Limb (tissue), 2 donors: ENCODE measurements around the gene CYP51A1.
"Not testable (repeated sequence)": the region's sequence is repeated elsewhere in the genome, so short reads cannot be mapped to it uniquely, and the experiment has no call there.

Experiments
- DNase-seq, 2 donors: peaks; one replicate each; pipeline ENCODE4 v3.0.0-alpha.2; 2016; ENCODE audit errors: extremely low spot score in 2 of 2

CYP51A1 gene

DNA sequence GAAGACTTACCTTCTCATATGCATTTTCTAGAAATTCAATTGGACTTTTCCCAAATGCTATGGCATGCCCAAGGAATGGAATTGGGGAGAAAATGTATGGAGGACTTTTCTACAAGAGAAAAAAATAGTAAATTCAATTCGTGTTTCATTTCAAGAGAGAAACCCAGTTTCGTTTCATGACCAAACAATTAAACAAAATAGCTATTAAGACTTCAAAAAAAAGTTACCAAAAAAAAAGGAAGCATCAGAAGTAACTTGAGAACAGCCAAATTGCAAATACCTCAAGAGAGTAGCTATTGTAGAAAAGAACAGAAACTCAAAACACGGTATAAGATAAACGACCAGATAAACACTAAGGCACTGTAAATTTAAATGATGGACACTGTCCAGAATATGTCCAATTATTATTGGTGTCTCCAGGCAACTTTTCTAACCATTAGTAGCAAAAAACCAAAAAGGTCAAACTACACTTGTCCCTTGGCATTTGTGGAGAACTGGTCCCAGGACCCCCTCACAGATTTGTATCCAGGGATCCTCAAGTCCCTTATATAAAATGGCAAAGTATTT, 2.4 kb downstream of the CYP51A1 start:
- no peak for DNase-seq

DNA sequence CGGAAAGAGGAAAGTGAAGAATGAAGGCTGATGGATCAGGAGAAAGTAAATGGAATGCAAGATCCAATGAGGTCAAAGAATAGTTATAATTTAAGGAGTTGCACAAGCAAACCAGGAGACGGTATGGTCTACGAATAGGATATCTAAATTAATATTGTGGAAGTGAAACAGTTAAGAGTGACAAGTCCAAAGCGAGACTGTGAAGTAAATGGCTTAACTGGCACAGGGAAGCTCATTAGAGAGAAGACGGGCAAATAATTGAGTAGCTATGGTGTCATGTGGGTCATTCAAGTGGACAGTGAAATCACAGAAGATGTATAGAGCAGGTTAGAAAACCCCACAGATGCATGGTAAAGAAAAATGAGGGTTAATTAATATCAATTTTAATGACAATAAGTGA, 3.2 kb downstream of the CYP51A1 start:
- no peak for DNase-seq

DNA sequence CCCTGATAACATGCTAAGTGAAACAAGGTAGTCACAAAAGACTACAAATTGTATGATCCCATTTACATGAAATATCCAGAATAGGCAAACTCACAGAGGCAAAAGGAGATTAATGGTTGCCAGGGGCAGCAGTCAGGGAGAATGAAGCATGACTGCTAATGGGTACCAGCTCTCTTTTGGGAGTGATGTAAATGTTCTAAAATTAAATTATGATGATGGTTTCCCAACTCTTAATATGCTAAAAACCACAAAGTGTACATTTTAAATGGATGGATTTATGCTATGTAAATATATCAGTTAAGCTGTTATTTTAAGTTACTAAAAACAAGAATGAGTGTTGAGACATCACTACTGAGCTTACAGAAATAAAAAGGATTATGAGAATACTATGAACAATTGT, 12.6 kb downstream of the CYP51A1 start:
- no peak for DNase-seq

DNA sequence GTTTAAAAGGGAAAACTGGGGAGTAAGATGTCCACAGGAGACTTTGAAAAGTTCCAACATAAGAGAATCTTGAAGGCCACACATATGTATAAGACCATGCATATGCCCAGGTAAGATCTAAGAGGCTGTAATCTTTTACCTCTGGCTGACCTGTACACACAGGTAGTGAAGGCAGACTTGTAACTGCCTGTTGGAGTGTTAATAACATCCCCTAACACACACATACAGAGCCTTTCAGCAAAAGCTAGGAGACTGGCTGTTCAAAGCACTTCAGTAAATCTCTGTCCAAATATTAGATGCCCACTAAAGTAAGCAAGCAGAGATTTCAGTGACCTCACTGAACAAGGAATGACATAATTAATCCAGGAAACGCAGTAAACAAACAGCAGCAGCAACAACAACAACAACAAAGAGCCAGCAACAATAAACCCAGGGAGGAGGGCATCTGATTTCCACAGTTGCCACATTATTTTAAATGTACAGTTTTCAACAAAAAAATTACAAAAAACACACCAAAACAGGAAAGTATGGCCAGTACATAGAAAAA, 15.0 kb downstream of the CYP51A1 start:
- DNase-seq = no peak

GRCh38 chr7:92116949-92117348, 17.3 kb downstream of the CYP51A1 start:
- DNase-seq = no peak

- no peak for DNase-seq
These were observed 18.5 kb downstream of the CYP51A1 start for GRCh38 chr7:92115821-92116220.

DNA sequence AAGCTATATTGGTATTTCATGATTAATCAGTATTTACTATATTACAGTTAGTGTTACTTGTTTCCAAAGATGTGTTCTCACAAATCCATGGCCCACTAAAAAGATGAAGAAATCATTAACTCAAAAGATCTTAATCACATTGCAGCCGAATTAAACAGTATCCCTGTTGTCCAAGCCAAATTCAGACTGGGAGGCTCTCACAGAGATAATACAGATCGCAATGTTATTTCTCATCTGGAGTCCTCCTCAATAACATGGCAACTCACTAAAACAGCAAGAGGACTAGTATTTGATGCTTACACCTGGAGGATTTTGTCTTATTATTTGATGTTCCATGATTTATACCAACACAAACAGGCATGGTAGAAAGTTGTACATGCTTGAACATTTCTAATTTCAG, 23.4 kb downstream of the CYP51A1 start:
- DNase-seq = no peak

DNA sequence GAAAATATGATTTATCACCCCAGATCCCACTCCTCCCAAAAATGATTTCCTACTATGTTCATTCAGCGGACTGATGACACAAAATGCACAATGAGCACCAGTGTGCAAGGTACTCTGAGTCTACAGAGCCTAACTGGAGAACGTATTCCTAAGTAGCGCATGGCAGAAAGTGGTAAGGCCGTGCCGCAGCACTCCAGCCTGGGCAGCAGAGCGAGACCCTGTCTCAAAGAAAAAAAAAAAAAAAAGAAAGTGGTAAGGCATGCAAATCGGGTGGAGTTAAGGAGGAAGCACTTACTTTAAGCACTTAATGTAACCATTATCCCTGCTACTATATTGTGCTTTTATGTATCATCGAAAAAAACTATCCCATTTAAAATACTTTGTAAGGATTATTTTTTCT, 25.5 kb downstream of the CYP51A1 start:
- DNase-seq = no peak

DNA sequence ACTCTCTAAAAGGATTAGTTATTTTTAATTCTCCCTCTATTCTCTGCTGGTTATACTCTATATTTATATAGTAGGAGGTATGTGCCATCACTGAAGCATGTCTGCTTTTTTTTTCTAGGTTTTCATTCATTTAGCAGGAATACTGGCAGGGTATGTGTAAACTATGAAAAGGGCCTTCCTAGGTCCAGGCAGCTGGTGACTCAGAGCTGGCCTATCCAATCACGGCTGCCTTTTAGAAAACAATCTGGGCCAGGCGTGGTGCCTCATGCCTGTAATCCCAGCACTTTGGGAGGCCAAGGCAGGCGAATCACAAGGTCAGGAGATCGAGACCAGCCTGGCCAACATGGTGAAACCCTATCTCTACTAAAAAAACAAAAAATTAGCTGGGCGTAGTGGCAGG, 31.4 kb downstream of the CYP51A1 start:
- DNase-seq = not testable (repeated sequence)

- DNase-seq = no peak
These were observed 33.7 kb downstream of the CYP51A1 start for GRCh38 chr7:92100534-92100933.

- no peak for DNase-seq
These were observed 38.9 kb downstream of the CYP51A1 start for GRCh38 chr7:92095380-92095779.

- no peak for DNase-seq
These were observed 42.1 kb downstream of the CYP51A1 start for GRCh38 chr7:92092210-92092609.

DNA sequence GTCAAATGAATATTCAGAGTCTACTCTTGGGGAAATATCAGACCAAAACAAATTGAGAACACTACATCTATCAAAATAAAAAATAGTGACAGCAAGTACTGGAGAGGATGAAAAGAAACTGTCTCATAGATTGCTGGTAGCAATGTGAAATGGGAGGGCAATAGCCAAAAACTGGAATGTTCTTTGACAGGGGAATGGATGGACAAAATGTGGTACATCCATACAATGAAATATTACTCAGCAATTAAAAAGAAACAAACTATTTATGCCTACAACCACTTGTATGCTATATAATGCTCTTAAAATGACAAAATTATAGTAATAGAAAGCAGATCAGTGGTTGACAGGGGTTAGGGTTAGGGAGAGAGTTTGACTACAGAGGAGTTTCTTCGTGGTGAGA, 46.0 kb downstream of the CYP51A1 start:
- DNase-seq = no peak

DNA sequence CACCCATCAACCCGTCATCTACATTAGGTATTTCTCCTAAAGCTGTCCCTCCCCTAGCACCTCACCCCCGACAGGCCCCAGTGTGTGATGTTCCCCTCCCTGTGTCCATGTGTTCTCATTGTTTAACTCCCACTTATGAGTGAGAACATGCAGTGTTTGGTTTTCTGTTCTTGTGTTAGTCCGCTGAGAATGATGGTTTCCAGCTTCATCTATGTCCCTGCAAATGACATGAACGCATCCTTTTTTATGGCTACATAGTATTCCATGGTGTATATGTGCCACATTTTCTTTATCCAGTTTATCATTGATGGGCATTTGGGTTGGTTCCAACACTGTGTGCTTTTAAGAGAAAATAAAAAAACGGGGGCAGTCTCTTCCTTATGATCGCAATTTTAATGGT, 50.4 kb downstream of the CYP51A1 start:
- not testable (repeated sequence) for DNase-seq

- DNase-seq = no peak
These were observed 57.8 kb downstream of the CYP51A1 start for GRCh38 chr7:92076509-92076908.

DNA sequence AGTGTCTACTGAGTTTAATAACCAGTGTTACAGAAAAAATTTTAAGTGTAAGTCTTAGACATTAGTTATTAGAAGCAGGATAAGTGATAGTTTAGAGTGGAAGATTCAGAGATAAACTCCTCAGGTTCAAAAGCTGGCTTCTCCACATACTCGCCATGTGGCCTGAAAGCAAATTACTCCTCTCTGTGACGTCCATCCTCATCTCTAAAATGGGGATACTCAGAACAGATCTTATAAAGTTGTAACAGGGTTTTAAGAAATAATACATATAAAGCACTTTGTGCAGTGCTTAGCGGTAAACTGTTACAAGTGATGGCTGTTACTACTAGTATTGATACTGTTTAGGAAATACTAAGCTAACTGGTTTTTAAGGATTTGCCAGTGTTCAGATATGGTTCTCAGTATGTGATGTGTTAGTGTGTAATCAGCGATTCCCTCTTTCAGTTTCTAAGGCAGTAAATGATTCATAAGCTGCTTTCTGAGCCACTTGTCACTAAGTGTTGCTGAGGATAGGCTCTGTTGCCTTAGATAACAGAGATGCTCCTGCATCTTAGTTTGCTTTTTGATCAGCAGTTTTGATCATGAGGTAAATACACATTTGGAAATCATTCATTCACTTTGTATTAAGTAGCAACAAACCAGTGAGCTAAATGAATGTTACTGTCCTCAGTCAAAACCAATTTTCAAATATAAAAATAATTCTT, 58.7 kb downstream of the CYP51A1 start:
- DNase-seq = no peak

GRCh38 chr7:92072708-92073107, 61.6 kb downstream of the CYP51A1 start:
- no peak for DNase-seq

DNA sequence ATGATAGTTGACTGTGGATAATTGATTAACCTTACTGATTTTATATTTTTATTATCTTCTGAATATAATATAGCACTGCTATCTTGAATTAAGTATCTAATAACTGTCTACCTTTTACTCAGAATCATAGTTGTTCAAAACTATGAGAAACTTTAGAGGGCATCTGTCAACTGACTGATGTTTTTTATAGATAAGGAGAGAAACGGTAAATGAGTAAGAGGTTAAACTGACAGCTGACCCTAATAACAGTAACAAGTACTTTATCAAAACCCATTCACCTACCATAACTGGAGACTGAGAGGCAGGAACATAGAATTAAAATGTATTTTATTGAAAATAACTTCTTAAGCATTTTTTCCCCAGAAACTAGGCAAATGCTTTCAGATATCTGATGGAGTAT, 62.2 kb downstream of the CYP51A1 start:
- DNase-seq = no peak

GRCh38 chr7:92071032-92071431, 63.2 kb downstream of the CYP51A1 start:
- DNase-seq = no peak

- DNase-seq = no peak
These were observed 69.7 kb downstream of the CYP51A1 start for GRCh38 chr7:92064438-92065029.
